NCI-H526 treated with DMSO at 0.1 percent for 48 hours (cell line): Measurements from ENCODE around the gene PSMD1.

Experiments used
- DNase-seq: peaks from one replicate; lab custom pipeline; 2025; lab: John Stamatoyannopoulos, UW

Gene PSMD1

DNA sequence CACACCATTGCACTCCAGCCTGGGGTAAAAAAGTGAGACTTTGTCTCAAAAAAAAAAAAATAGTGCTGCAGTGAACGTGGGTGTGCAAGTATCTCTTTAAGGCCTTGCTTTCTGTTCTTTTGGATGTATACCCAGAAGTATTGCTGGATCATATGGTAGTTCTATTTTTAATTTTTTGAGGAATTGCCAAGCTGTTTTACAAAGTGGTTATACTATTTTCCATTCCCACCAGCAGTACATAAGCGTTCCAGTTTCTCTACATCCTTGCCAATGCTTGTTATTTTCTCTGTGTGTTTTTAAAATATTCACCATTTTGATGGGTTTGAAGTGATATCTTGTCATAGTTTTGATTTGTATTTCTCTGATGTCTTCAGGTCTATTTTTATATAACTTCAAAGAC, 154.8 kb downstream of the PSMD1 start:
- DNase-seq = no peak

- DNase-seq = no peak
These were observed 155.7 kb downstream of the PSMD1 start for GRCh38 chr2:231212329-231212845.

- no peak for DNase-seq
These were observed 157.4 kb downstream of the PSMD1 start for GRCh38 chr2:231213931-231214642.

DNA sequence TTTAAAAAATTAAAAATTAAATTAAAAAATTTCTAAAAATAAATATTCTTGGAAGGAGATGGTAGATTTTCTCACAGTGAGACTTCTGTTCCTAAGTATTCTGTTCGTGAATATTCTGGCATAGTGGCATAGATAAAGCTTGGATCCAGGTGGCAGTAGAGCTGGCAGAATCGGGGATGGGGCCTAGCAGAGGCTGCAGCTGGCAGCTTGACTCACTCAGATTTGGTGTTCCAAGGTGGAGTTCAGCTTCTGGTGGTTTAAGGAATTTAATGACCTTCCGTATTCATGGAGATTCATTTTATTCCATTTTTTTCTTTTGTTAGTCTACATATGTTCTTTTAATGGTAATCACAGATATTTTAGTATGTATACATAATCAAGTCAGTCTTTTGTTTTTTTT, 161.7 kb downstream of the PSMD1 start:
- no peak for DNase-seq

DNA sequence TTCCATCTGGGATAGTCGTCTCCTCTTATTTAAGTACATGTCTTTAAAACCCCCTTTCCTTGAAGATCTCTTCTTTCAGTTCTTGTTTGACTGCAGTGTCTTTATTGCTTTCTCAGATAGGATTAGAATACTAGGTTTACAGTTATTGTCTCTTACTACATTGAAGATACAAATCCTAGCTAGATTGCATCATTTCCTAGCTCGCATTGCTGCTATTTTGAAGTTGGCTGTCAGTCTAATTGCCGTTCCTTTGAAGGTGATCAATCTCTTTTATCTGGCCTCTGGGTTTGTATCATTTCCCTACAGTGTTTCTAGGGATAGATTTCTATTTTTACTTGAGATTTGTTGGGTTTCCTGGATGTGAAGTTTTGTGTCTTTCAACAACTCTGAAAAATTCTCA, 162.6 kb downstream of the PSMD1 start:
- DNase-seq = no peak

DNA sequence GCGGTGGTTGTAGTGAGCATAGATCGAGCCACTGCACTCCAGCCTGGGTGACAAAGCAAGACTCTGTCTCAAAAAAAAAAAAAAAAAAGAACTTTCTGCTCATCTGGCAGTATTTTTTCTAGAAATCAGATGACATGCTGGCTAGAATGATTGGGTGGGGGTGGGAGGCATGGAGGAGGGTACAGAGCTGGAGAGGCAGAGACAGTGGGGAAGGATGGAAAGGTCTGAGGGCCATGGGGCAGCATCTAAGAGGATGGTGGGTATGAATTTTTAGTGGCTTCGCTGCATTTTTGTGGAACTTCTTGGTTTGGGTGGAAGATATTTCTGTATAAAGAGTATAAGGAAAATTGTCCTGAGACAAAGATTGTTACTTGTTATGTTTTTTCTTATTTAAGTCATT, 165.1 kb downstream of the PSMD1 start:
- no peak for DNase-seq
